OCI-LY7 (cell line): ENCODE data around the gene ANKRD2.

Source experiments
- EZH2phosphoT487 ChIP-seq: fragments of 200-600 bp; sonication (generic); IDR thresholded peaks from 2 replicates; pipeline ENCODE4 v1.6.1; 2018; ENCODE audit warnings: low read depth, borderline replicate concordance, mild to moderate bottlenecking, mixed run types, antibody characterized with exemption, low read length, moderate library complexity, mixed read lengths
- TF ChIP-seq, protein P1 (sequence below): fragments of 200-600 bp; sonication (generic); conservative IDR thresholded peaks from 2 replicates; pipeline ENCODE4 v1.5.1; 2014; ENCODE audit warnings: mild to moderate bottlenecking, antibody characterized with exemption, low read length, moderate library complexity, mixed read lengths

DNA sequence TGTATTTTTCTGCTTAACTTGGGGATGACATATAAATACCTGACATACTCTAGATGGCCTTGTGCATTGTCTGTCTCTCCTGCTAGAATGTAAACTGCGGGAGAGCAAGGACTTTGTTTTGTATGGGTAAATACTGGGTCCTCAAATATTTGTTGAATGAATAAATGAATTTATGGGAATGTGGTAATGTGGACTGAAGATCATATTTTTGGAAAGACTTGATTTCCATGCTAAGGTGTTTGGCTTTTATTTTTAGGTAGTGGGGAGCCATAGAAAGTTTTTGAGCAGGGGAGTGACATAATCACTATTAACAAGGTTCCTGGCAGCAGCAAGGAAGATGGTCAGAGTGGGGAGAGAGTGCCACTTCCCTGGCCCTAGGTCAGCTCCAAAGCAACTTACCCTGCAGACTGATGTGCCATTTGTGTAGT lies 46.9 kb upstream of the ANKRD2 start:
- TF ChIP-seq, protein P1, sequence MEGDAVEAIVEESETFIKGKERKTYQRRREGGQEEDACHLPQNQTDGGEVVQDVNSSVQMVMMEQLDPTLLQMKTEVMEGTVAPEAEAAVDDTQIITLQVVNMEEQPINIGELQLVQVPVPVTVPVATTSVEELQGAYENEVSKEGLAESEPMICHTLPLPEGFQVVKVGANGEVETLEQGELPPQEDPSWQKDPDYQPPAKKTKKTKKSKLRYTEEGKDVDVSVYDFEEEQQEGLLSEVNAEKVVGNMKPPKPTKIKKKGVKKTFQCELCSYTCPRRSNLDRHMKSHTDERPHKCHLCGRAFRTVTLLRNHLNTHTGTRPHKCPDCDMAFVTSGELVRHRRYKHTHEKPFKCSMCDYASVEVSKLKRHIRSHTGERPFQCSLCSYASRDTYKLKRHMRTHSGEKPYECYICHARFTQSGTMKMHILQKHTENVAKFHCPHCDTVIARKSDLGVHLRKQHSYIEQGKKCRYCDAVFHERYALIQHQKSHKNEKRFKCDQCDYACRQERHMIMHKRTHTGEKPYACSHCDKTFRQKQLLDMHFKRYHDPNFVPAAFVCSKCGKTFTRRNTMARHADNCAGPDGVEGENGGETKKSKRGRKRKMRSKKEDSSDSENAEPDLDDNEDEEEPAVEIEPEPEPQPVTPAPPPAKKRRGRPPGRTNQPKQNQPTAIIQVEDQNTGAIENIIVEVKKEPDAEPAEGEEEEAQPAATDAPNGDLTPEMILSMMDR: no peak
- no peak for TF ChIP-seq EZH2phosphoT487
